GM19328 (cell line): Measurements from ENCODE around the gene SND1.

Experiments used
- ATAC-seq: cut with Tn5 transposase; IDR thresholded peaks from one replicate; pipeline ENCODE4 v1.9.1; 2021; ENCODE audit warnings: mild to moderate bottlenecking, moderate library complexity; ENCODE audit not compliant: unreplicated experiment

Gene SND1

DNA sequence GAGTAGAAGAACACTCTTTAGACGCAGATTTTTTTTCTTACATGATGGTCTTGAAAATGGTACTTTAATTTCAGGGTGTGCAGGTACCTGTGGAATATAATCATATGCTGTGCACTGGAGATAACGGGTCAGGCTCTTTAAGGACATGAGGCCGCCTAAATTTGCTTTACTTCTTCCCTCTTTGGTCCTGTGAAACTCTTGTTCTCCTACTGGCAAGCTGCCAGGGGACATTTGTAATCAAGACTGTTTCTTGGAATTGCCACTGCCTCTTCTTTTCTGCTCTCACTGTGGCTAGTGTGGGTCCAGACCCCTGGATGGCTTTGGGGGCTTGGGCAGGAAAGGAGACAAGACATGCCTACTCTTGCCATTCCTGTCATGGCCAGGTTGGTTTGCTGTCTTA is 146.0 kb downstream of the SND1 start:
- ATAC-seq = no peak

GRCh38 chr7:127798769-127799372 is 146.9 kb downstream of the SND1 start:
- no peak for ATAC-seq

GRCh38 chr7:127799535-127800305 is 147.7 kb downstream of the SND1 start:
- ATAC-seq = no peak

- ATAC-seq = no peak
Measured at GRCh38 chr7:127802845-127803244, 150.9 kb downstream of the SND1 start.

GRCh38 chr7:127803626-127804025 is 151.6 kb downstream of the SND1 start:
- ATAC-seq = no peak

- ATAC-seq = no peak
Measured at GRCh38 chr7:127807340-127807739, 155.3 kb downstream of the SND1 start.

DNA sequence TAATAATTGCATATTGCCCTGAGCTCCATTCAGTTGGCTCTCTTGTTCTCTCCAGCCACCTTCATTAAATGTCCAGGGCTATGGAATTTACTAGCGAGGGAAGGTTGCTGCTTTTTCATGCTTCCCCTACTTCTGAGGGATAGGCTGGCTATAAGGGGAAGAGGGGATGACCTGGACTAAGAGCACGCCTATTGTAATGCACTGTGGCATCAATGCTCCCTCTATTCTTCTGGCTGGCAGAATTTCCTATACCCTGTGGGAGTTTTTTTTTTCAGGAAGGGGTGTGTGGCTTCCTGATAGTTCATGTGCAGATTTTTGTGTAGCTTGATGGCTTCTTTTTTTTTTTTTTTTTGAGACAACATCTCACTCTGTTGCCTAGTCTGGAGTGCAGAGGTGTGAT is 155.8 kb downstream of the SND1 start:
- ATAC-seq = no peak

DNA sequence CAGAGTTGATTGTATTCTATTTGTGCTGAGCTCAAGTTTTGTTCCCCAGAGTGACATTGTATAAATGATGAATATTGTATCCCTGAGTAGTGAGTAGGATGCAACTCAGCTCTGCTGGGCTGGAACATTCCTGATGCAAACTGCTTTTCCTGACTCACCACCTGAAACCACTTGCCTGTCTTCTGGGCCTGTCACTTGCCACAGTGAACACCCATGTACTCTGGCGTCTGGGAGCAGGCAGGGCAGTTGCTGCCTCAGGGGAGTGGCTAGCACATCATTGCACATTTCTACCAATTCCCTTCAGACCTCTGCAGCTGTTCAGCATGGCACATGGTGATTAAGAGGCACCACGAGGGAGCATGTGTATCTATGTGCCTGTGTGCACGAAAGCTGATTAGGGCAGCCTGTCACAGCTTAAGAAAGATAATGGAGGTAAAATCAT is 157.3 kb downstream of the SND1 start:
- ATAC-seq = no peak

DNA sequence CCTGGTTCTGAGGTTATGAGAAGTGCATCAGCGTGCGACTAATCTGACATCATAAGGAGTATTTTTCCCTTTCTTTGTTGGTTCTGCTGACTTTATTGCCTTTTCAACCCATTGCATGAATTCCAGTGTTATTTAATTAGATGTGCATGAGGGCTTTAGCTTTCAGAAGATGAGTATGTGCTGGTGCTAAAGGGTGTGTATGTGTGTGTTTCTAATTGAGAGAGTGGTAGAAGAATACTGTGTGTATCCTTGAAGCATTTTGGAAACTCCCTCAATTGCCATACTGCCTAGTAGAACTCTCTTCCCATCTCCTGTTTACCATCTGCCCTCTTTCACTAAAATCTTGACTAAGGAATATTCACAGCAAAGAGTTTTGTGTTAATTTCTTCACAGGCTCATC is 158.1 kb downstream of the SND1 start:
- no peak for ATAC-seq

GRCh38 chr7:127810696-127811660 is 159.0 kb downstream of the SND1 start:
- ATAC-seq = no peak

DNA sequence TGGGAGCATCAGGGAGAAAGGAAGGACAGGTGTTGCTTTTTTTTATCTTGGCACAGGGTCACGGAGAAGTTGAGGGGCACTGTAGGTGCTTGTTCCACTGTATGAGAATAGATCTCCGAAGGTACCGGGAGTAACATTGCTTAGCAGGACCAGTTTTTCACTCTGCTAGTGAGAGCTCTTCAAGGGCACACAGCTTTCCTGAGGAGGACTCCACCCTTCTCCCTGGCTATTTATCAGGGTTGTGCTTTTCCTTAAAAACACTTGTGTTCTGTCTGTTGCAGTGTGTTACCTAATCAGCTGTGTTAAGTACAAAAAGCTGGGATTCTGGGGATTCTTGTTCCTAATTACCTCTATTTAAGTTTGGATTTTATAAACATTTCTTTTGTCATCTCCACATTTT is 160.5 kb downstream of the SND1 start:
- ATAC-seq = no peak

GRCh38 chr7:127813991-127814541 is 162.1 kb downstream of the SND1 start:
- no peak for ATAC-seq

DNA sequence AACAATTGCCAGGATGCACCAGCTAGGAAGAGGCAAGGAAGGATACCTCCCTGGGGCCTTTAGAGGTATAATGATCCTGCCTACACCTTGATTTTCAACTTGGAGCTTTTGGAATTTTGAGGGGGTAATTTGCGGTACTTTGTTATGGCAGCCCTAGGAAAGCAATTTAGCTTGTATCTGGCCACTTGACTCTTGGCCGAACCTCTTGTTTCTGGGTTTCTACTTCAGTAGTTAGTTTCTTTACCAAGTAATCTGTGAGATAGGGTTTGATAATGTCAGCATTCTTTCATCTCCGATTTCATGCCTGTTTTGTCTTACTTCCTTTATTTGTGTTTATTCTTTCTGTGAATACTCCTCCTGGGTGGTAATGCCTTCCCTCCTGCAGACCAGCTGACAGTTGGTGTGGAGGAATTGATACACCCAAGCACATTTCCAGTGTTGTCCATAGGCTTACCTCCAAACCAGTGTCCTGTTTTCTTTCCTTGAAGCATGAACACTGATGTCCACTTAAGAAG is 163.7 kb downstream of the SND1 start:
- ATAC-seq = no peak

GRCh38 chr7:127816354-127817190 is 164.6 kb downstream of the SND1 start:
- no peak for ATAC-seq

- no peak for ATAC-seq
Measured at GRCh38 chr7:127817466-127817865, 165.5 kb downstream of the SND1 start.

DNA sequence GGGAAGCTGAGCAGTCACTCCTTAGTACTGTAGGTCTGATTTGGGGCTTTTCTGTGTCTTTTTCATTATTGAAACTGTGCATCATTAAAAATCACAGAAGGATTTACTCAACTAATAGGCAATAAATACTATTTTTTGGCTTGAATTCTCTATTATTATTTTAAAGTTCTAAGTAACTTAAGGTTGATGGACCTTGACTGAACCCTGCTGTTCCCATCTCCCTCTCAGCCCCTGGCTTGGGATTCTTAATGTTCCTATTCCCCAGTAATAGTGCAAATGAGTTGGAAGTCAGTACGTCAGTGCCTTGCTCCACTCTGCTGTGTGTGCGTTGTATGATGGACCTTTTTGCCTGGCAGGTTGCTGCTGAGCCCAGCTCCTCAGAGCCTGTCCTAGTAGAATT is 166.3 kb downstream of the SND1 start:
- ATAC-seq = no peak

DNA sequence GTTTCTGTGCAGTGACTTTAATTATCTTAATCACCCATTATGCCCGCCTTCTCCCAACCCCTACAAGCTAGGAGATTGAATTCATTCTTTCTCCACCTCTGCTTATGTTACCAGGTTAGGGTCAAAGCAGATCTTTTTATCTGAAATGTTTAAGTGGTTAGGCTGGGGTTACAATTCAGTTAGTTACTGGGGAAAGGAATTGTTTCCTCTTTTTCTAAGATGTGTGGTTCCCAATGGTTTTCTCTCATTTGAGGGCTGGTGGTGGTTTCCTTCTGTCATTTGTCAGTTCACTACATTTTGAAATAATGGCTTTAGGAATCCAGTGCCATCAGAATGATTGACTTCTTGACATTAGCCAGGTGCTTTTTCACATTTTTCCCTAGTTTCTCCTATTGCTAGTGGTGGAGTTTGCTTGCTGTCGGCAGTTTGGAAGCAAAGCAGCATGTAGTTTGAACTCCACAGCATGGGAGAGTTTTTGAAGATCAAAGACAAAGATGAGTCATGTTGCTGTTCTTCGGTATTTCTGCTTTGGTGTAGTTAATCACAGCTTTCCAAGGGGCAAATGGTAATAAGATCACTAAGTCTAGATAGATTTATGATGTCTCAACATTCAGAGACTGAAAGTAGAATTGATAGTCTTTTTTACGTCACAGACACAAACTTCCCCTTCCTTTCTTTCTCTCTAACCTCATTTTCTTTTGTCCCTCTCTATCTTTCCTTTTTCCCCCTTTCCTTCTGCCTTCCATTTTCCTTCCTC is 168.2 kb downstream of the SND1 start:
- no peak for ATAC-seq

DNA sequence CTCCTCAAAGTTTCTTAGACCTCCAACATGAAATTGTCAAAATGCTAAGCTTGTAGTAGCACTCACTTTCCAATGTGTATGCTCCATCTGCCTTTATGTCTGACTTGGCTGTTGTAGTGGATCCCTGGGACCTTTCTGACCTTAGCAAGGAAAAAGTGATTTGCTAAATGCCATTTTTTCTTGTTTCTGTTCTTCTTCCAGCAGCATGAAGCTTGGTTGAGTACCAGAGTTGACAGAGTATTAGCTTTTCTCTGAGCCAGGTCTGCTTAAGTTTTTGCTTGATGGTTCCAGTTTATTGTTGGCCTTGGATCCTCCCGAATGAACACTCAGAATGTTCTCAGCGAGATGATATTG is 168.7 kb downstream of the SND1 start:
- ATAC-seq = no peak

GRCh38 chr7:127821146-127821545 is 169.2 kb downstream of the SND1 start:
- ATAC-seq = no peak
